Ramos (cell line): Measurements from ENCODE around the gene PLCL2.

ENCODE experiments used
- in situ Hi-C: fragments of 300-500 bp; cut with MboI; formaldehyde crosslinking; loops from one replicate; pipeline ENCODE4 v1.14.3; 2022; ENCODE audit warnings: low sequenced_read_pairs; ENCODE audit not compliant: unreplicated experiment

The PLCL2 gene

GRCh38 chr3:17062736-17063135, 178.0 kb downstream of the PLCL2 start:
- in situ Hi-C loops, result no loop called here

- in situ Hi-C loops, result no loop called here
Observed at GRCh38 chr3:17063596-17063995, 178.8 kb downstream of the PLCL2 start.

- in situ Hi-C loops, result no loop called here
Observed at GRCh38 chr3:17065315-17065714, 180.6 kb downstream of the PLCL2 start.

- in situ Hi-C loops, result no loop called here
Observed at GRCh38 chr3:17065881-17066280, 181.1 kb downstream of the PLCL2 start.

DNA sequence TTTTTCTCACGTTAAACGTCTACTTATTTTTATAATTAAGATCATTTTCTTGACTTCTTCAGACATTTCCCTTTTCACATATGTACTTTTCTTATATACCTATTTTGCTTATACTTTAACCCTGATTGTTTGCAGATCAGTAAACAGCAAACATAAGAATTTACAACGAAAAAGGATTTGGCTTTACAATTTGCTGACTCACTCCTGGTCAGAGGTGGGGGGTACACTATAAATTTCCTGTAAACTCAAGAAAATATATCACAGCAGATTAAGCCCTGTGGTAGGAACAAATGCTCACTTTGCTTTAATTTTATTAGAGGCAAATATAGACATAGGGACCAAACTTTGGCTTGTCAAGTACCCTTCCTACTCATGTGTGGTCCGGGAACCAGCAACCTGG, 185.0 kb downstream of the PLCL2 start:
- in situ Hi-C loops, result no loop called here

GRCh38 chr3:17070161-17070959, 185.6 kb downstream of the PLCL2 start:
- in situ Hi-C loops, result no loop called here

DNA sequence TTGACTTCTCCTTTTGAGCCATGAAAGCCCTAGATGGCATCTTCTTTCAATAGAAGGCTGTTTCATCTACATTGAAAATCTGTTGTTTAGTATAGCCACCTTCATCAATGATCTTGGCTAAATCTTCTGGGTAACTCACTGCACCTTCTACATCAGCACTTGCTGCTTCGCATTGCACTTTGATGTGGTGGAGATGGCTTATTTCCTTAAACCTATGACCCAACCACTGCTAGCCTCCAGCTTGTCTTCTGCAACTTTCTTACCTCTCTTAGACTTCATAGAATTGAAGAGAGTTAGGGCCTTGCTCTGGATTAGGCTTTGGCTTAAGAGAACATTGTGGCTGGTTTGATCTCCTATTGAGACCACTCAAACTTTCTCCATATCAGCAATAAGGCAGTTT, 189.8 kb downstream of the PLCL2 start:
- in situ Hi-C loops, result no loop called here

- in situ Hi-C loops, result no loop called here
Observed at GRCh38 chr3:17075358-17075757, 190.6 kb downstream of the PLCL2 start.

DNA sequence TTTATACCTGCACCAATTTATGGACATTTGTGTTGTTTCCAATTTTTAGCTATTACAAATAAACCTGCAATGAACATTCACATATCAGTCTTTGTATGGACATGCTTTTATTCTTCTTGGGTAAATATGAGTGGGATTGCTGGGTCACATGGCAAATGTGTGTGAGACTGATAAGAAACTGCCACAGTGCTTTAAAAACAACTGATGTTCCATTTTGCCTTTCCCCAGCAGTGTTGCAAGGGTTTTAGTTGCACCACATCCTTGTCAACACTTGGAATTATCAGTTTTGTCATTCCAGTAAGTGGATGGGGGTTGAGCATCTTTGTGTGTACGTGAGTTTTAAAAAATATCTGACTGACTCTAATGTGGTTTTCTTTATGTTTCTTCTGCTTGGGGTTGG, 191.2 kb downstream of the PLCL2 start:
- in situ Hi-C loops, result no loop called here

DNA sequence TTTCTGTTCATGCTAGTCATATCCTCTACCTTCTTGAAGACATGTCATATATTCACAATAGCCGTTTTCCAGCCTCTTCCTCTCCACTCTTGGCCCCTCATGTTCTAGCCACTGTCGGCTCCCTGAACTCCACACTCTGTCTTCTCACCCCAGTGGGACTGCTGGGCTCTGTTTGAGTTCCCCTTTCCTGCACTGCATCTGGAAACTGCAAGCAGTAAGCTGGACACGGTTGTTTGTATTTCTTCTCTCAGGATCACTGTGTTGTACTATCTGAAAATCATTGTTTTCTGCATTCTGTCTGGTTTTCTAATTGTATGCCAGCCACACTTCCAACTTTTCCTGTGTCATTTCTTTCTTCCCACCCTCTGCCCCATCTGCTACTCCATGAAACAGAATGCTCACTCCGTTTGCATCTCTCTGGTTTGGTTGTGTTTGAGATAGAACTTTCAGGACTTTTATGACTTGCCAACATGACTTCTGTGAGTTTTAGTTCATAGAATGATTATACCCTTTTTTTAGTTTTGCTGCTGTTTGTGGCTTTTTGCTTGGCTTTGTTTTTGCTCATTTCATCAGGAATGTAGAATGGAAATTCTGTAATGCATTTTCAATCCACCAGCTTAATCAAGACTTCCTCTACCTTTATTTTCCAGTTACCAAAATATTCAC, 192.3 kb downstream of the PLCL2 start:
- in situ Hi-C loops, result no loop called here

GRCh38 chr3:17077606-17078005, 192.9 kb downstream of the PLCL2 start:
- in situ Hi-C loops, result no loop called here

DNA sequence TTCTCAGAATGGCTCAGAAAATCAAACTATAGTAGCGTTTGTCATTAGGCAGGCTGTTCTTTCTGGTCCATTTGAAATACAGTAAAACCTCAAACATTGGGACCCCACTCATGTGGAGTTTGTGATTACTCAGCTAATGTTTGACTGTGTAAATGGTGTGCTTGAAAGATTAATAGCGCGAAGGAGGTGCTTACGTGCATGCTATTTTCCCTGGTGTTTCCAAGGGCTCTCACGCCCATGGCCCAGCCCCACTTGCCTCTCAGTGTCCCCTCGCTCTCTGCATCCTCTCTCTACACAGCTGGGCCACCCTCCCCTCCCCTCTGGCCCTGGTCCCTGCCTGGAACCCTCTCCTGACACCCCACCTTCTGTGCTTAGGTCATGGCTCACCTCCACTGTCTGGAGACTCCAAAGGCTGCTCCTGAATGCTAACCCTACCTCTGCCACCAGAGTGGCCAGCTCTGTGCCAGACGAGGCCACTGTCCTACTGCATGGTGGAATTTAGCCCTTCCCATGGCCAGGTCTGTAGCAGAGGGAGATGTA, 194.2 kb downstream of the PLCL2 start:
- in situ Hi-C loops, result no loop called here

DNA sequence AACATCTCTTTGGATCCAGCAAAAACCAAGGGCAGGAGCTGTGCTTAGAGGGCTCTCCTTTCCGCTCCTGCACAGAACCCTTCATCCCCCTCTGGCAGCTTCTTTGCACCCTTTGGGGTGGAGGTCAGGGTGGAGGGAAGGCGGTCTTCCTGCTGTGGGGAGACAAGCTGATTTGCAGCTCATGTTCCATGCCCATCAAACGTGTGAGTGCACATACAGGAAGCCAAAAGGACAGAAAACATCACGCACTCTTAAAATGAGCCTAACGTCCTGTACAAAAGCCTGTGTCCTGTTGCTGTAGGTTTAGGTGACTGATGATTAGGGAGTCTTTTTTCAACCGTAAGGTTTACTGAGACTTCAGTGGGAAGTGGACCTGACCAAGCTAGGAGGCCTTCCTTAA, 195.2 kb downstream of the PLCL2 start:
- in situ Hi-C loops, result no loop called here

GRCh38 chr3:17081520-17081919, 196.8 kb downstream of the PLCL2 start:
- in situ Hi-C loops, result no loop called here

DNA sequence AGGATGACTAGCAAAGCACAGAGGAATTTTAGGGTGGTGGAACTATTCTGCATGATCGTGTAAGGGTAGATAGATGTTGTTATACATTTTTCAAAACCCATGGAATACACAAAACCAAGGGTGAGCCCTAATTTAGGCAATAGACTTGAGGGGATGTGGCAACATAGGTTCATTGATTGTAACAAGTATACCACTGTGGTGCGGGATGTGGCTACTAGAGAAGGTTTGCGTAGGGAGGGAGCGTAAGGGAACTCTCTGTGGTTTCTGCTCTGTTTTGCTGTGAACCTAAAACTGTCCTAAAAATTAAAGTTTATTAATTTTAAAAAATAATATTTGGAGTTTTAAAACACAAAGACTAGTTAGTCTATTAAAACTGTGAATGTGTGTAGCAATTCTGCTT, 202.8 kb downstream of the PLCL2 start:
- in situ Hi-C loops, result no loop called here

GRCh38 chr3:17088017-17088416, 203.3 kb downstream of the PLCL2 start:
- in situ Hi-C loops, result no loop called here

DNA sequence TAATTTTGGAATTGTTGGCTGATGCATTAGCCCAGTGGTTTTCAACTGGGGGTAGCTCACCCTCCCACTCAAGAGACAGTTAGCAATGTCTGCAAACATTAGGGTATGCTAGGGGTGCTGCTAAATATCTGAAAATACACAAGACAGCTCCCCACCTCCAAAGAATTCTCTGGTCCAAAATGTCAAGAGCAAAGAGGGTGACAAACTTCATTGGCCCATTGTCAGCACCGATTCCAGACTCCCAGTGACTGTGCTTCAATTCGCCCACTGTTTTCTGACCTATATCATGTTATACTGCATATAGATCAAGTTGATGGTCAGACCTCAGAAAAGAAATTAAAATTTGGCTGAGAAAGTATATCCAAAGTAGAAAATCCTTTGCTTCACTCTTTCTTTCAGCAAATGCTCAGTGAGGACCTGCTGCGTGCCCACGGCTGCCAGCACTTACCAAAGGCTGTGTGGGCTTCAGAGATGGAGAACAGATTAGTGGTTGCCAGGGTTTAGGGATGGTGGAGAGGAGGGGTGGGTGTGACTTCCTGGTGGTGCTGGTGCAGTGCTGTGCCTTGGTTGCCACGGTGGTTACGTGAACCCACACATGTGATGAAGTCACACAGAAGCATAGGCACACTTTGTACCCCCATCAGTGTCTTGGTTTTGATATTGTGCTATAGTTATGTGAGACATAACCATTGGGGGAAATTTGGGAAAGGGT, 204.0 kb downstream of the PLCL2 start:
- in situ Hi-C loops, result no loop called here

DNA sequence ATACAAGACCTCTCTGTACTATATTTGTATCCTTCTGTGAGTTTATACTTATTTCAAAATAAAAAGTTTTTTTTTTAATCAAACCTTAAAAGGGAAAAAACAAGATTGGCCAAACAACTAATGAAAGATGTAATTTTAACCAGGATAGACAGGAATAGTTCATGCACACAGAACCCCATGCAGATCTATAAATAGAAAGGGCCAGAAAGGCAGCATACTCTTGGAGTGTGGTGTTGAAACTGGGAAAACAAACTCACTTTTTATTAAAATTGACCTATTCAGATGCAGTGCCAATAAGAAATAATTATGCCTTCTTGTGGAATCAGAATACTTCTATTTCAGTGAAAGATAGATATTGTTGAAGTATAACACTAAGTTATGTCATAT, 204.6 kb downstream of the PLCL2 start:
- in situ Hi-C loops, result no loop called here

- in situ Hi-C loops, result no loop called here
Observed at GRCh38 chr3:17090280-17090983, 205.7 kb downstream of the PLCL2 start.

DNA sequence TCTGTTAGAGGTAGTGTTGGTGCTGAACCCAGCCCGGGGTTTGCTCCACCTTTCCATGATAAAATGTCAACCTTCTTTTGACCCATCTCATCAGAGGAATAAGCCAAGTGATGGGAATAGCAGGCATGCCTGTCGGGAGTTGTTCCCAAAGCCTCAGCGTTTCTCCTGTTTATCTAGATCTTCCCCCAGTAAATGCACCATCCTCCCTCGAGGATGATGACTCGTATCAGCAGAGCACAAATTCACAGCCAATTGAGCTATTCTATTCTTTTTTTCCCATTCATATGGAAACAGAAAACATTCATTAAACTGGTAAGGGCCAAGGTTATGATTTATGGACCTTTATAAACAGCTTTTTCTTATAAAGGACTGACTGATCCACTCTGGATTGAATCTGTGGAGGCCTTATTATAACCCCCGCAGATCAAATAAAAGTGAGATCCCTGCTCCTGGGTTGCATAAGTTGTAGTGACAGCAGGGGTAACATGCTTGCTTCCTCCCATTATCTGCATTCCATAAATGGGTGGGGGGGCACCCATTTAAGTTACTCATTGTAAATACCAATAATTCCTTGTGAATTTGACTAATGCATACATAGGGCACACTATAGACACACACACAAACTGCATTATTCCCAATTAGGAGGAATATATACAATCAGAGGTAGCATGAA, 207.3 kb downstream of the PLCL2 start:
- in situ Hi-C loops, result no loop called here
